Caco-2 (cell line): ENCODE data around the gene SEMA6D. TPM values are rescaled to one million over a fixed set of nuclear protein-coding genes. Genes with fewer than 3 reads are reported as not detected.

Experiments
- BruUV-seq: library from RNA; stranded (reverse); fragments of 400-500 nt; replicated peaks from 2 replicates; lab custom pipeline; 2021; lab: Mats Ljungman, UMichigan
- CTCF ChIA-PET: fragments of 300-600 bp; sonication (Branson Sonifier 250); formaldehyde crosslinking; loops from one replicate; lab custom pipeline; 2022; ENCODE audit warnings: antibody characterized with exemption; lab: Charles Lee
- POLR2A ChIA-PET: fragments of 300-600 bp; sonication (Branson Sonifier 250); formaldehyde crosslinking; loops from one replicate; lab custom pipeline; 2022; ENCODE audit warnings: antibody characterized with exemption; lab: Charles Lee
- DNase-seq, 2 experiments: peaks; one replicate each; pipeline versions ENCODE4 v3.0.0 to v3.0.0-alpha.2; 2020 to 2022
- H3K27me3 ChIP-seq: replicated peaks from 2 replicates; pipeline ENCODE4 v1.6.0; 2011; ENCODE audit warnings: low read length; ENCODE audit not compliant: control insufficient read depth, insufficient read depth
- H3K36me3 ChIP-seq: 2 replicates; pipeline ENCODE4 v1.5.1; 2011; ENCODE audit warnings: low read length; ENCODE audit not compliant: control insufficient read depth, insufficient read depth
- H3K4me1 ChIP-seq: fragments of 250-450 bp; sonication (Bioruptor Pico); 2 replicates; pipeline ENCODE4 v1.5.1; 2020; ENCODE audit warnings: mild to moderate bottlenecking
- H3K4me3 ChIP-seq: 2 replicates; pipeline ENCODE4 v1.5.1; 2011; ENCODE audit warnings: low read depth, mild to moderate bottlenecking, control low read depth, low read length
- H3K9me3 ChIP-seq: fragments of 250-450 bp; sonication (Bioruptor Pico); 2 replicates; pipeline ENCODE4 v1.5.1; 2020; ENCODE audit warnings: mild to moderate bottlenecking, moderate library complexity
- H3K27ac Mint-ChIP-seq: one replicate; pipeline ENCODE4 v1.8.0; 2022; ENCODE audit warnings: mixed read lengths; ENCODE audit not compliant: unreplicated experiment
- H3K27me3 Mint-ChIP-seq: one replicate; pipeline ENCODE4 v1.8.0; 2022; ENCODE audit warnings: mixed read lengths; ENCODE audit not compliant: insufficient read depth, unreplicated experiment
- H3K36me3 Mint-ChIP-seq: one replicate; pipeline ENCODE4 v1.8.0; 2022; ENCODE audit warnings: mild to moderate bottlenecking, mixed read lengths; ENCODE audit not compliant: insufficient read depth, unreplicated experiment
- H3K4me1 Mint-ChIP-seq: one replicate; pipeline ENCODE4 v1.8.0; 2022; ENCODE audit warnings: low read depth, mixed read lengths; ENCODE audit not compliant: unreplicated experiment
- H3K4me3 Mint-ChIP-seq: one replicate; pipeline ENCODE4 v1.8.0; 2022; ENCODE audit warnings: mild to moderate bottlenecking, moderate library complexity, mixed read lengths; ENCODE audit not compliant: unreplicated experiment
- H3K9me3 Mint-ChIP-seq: one replicate; pipeline ENCODE4 v1.8.0; 2022; ENCODE audit warnings: mixed read lengths; ENCODE audit not compliant: unreplicated experiment
- intact Hi-C: fragments of 100-400 bp; cut with micrococcal nuclease; formaldehyde crosslinking; loops from one replicate; pipeline ENCODE4 v1.10.0; 2022; ENCODE audit not compliant: unreplicated experiment
- total RNA-seq: library from RNA; stranded (reverse); gene quantifications from 2 replicates; pipeline ENCODE4 v1.2.3, GENCODE V29; 2022
- TF ChIP-seq, protein P1 (sequence below), 2 experiments: fragments of 200-600 bp in 1 of 2; IDR thresholded peaks; 1 replicate in 1 of 2; 2 replicates in 1 of 2; pipeline versions ENCODE4 v1.5.1 to v1.8.0; 2011 to 2022; ENCODE audit warnings: antibody characterized with exemption in 1 of 2, control low read depth in 1 of 2, inconsistent platforms in 1 of 2, low read depth in 1 of 2, low read length in 1 of 2, mild to moderate bottlenecking in 1 of 2, moderate library complexity in 1 of 2; ENCODE audit not compliant: insufficient read depth in 1 of 2, severe bottlenecking in 1 of 2, unreplicated experiment in 1 of 2

The SEMA6D gene
- total RNA-seq, 1 experiment from 2014 or later = 0.18 TPM

- no peaks in the 10 kb centered on the region for H3K9me3 Mint-ChIP-seq
- H3K36me3 Mint-ChIP-seq = no peaks in the 10 kb centered on the region
- H3K27me3 Mint-ChIP-seq = peaks cover 10% of the 10 kb centered on the region
- no peaks in the 10 kb centered on the region for H3K9me3 ChIP-seq
- CTCF ChIA-PET = no interaction called here
- no peak overlapping the region for H3K4me3 Mint-ChIP-seq
- no peak overlapping the region for H3K4me3 ChIP-seq
- DNase-seq = no peak
- BruUV-seq = no TSS peak
- POLR2A ChIA-PET = no interaction called here
- TF ChIP-seq, protein P1, sequence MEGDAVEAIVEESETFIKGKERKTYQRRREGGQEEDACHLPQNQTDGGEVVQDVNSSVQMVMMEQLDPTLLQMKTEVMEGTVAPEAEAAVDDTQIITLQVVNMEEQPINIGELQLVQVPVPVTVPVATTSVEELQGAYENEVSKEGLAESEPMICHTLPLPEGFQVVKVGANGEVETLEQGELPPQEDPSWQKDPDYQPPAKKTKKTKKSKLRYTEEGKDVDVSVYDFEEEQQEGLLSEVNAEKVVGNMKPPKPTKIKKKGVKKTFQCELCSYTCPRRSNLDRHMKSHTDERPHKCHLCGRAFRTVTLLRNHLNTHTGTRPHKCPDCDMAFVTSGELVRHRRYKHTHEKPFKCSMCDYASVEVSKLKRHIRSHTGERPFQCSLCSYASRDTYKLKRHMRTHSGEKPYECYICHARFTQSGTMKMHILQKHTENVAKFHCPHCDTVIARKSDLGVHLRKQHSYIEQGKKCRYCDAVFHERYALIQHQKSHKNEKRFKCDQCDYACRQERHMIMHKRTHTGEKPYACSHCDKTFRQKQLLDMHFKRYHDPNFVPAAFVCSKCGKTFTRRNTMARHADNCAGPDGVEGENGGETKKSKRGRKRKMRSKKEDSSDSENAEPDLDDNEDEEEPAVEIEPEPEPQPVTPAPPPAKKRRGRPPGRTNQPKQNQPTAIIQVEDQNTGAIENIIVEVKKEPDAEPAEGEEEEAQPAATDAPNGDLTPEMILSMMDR (IDR thresholded peaks at IDR 0.05; ENCODE audit: insufficient read depth in 1 of 2, low read depth in 1 of 2, low read length in 1 of 2, severe bottlenecking in 1 of 2, unreplicated experiment in 1 of 2) = no peak
- H3K27ac Mint-ChIP-seq = no peak overlapping the region
- H3K27me3 ChIP-seq = no peaks in the 10 kb centered on the region
- H3K36me3 ChIP-seq = no peaks in the 10 kb centered on the region
- no peaks in the 10 kb centered on the region for H3K4me1 Mint-ChIP-seq
- intact Hi-C loops = no loop called here
- no peaks in the 10 kb centered on the region for H3K4me1 ChIP-seq
These were observed 44.0 kb upstream of the SEMA6D start for GRCh38 chr15:47673232-47673761.

DNA sequence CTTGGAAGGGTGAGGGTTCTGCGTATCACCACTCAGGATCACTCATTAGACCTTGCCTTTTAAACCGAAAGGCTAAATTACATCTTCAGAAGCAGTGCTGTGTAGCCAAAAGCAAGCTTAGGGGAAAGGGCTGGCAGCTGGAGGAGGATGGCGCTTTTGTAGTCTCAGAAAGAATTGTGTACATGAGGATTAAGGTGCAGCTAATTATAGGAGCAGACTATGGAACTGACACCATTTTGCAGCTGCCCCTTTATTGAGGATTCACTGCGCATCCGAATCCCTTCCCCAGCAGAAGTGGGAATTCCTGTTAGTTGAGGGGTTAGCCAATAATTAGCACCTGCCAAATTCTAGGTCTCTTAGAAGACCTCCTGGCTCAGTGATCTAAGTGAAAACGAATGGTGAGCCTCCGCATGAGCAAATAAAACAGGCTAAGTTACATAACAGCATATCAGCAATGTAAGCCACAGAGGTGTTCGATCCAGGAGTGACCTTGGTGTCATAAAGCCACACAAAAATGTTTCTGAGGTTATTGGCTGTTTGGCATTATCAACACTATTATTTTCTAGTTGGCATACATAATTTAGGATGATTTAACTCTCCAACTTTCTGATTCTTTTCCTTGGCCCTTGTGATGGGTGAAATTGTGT lies 42.6 kb upstream of the SEMA6D start:
- H3K27ac Mint-ChIP-seq = no peak overlapping the region
- ChIA-PET CTCF (no interaction called here), POLR2A (no interaction called here)
- no peaks in the 10 kb centered on the region for H3K4me1 ChIP-seq
- H3K4me3 Mint-ChIP-seq = no peak overlapping the region
- no peaks in the 10 kb centered on the region for H3K36me3 ChIP-seq
- H3K27me3 Mint-ChIP-seq = peaks cover 7% of the 10 kb centered on the region
- intact Hi-C loops = no loop called here
- H3K4me1 Mint-ChIP-seq = no peaks in the 10 kb centered on the region
- DNase-seq = no peak
- no peaks in the 10 kb centered on the region for H3K9me3 Mint-ChIP-seq
- H3K36me3 Mint-ChIP-seq = no peaks in the 10 kb centered on the region
- H3K9me3 ChIP-seq = no peaks in the 10 kb centered on the region
- no TSS peak for BruUV-seq
- no peak overlapping the region for H3K4me3 ChIP-seq
- H3K27me3 ChIP-seq = no peaks in the 10 kb centered on the region
- TF ChIP-seq, protein P1 (IDR thresholded peaks at IDR 0.05; ENCODE audit: insufficient read depth in 1 of 2, low read depth in 1 of 2, low read length in 1 of 2, severe bottlenecking in 1 of 2, unreplicated experiment in 1 of 2) = no peak

DNA sequence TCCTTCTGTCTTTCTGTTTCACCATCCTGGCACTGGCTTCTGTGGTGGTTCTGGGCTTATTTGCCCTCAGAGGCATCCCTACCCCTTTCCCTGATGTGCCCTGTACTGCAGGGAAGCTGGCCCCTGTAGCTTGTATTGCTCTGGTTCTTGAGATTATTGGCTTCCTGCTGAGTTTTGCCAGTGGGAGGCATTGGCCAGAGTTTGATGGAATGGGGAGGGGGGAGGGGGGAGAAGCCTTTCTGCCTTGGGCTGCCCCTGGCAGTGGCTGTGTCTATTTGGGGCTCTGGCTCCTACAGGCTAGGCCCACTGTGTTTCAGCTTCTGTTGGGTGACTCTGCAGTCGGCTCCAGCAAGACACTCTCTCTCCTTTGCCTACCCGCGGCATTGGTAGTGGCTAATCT lies 41.6 kb upstream of the SEMA6D start:
- TF ChIP-seq, protein P1 (IDR thresholded peaks at IDR 0.05; ENCODE audit: insufficient read depth in 1 of 2, low read depth in 1 of 2, low read length in 1 of 2, severe bottlenecking in 1 of 2, unreplicated experiment in 1 of 2) = no peak
- Mint-ChIP-seq H3K27ac (no peak overlapping the region), H3K4me1 (no peaks in the 10 kb centered on the region), H3K4me3 (no peak overlapping the region), H3K27me3 (peaks cover 7% of the 10 kb centered on the region), H3K9me3 (no peaks in the 10 kb centered on the region), H3K36me3 (no peaks in the 10 kb centered on the region)
- ChIA-PET CTCF (no interaction called here), POLR2A (no interaction called here)
- no peak overlapping the region for H3K4me3 ChIP-seq
- no peak for DNase-seq
- H3K9me3 ChIP-seq = no peaks in the 10 kb centered on the region
- H3K4me1 ChIP-seq = no peaks in the 10 kb centered on the region
- no TSS peak for BruUV-seq
- intact Hi-C loops = no loop called here
- no peaks in the 10 kb centered on the region for H3K27me3 ChIP-seq
- H3K36me3 ChIP-seq = no peaks in the 10 kb centered on the region
